ENCODE data around the gene LRFN5.
"Not testable (repeated sequence)": the region's sequence is repeated elsewhere in the genome, so short reads cannot be mapped to it uniquely, and the experiment has no call there.

LRFN5 gene

DNA sequence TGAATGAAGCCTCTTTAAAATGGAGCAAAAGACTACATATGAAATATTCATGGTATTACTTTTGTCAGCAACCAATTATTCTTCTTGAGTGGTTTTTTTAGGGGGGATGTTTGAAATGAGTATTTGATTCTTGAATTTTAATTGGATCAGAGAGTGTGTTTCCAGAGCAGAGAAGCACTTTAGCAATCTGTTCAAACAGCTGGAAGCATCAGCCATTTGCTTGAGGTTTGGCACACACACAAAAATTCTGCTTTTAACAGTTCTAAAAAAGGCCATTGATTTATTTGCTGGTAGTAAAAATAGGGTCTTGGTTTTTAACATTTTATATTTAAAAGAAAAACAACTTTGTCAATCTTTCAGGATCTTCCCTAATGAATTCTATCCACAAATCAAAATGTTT lies 292.7 kb downstream of the LRFN5 start:
- DNase-seq (ENCODE audit: low read depth), result no peak

DNA sequence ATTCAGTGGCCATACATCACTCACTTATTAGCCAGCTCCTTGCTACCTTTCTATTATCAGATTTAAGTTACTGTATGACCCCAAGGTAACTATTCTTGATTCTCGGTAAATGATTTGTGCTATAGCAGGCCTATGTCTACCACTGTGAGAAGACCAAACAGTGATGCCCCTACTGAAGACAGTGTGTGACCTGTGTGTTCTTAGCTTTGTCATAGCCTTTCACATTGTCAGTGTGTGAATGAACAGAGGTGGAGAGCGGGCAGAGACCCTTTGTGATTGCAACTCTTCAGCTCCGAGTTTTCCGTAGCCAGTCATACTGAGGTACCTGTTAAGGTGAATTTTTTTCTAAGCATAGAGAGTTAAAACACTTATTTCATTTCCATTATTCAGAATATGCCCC lies 294.0 kb downstream of the LRFN5 start:
- DNase-seq (ENCODE audit: low read depth), result no peak

DNA sequence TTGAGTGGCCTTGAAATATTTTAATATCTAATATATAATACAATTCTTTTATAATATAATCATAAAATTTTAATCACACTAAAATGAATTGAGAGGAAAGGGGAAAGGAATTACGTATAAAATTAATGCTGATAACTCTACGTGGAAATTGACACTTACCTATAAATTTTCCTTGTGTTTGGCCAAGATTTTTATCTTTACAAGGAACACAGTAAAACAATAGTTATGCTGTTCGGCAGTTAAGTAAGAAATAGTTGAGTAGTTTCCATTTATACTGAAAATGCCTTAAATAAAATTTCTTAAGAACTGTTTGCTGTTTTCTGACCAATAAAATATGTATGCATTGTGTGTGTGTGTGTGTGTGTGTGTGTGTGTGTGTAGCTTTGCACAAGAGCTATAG lies 294.4 kb downstream of the LRFN5 start:
- DNase-seq (ENCODE audit: low read depth), result no peak

DNA sequence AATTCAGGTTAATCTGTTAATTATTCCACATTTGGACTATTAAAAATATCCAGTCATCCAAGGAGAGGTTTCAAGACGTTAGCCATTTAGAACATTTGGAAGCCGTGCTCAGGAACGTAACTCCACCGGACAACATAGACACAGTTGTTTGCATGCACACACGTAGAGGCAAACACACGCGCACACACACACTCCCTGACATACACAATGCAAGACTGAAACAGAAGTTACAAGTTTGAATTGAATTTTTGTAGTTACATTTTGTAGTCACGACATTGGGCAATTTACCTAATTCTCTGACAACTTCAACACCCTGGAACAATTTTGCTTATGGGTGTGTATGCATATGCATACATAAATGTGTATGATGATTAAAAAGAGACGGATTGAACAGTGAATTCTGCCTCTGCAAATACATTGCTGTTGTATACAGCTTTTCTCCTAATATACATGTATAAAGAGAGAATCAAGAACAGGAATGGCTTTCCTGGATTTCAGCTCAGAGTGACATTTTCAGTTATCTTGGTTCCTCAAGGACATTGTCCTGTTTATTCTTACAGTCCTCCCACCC lies 298.8 kb downstream of the LRFN5 start:
- no peak for DNase-seq (ENCODE audit: low read depth)

DNA sequence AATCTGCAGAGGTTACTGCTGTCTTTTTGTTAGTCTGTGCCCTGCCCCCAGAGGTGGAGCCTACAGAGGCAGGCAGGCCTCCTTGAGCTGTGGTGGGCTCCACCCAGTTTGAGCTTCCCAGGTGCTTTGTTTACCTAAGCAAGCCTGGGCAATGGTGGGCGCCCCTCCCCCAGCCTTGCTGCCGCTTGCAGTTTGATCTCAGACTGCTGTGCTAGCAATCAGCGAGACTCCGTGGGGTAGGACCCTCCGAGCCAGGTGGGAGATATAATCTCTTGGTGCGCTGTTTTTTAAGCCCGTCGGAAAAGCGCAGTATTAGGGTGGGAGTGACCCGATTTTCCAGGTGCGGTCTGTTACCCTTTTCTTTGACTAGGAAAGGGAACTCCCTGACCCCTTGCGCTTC lies 304.5 kb downstream of the LRFN5 start:
- DNase-seq (ENCODE audit: low read depth), result not testable (repeated sequence)

DNA sequence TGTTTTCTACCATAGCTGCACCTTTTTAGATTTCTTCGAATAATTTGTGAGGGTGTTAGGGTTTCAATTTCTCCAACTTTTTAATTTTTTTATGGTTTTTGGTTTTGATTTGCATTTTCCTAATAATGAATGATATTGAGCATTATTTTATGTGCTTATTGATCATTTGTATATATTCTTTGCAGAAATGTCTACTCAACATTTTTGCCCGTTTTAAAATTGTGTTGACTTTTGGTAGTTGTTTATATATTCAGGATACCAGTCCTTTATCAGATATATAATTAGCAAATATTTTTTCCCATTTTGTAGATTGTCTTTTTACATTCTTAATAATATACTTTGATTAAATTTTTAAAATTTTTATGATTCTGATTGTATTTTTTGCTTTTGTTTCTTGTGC lies 306.7 kb downstream of the LRFN5 start:
- no peak for DNase-seq (ENCODE audit: low read depth)

DNA sequence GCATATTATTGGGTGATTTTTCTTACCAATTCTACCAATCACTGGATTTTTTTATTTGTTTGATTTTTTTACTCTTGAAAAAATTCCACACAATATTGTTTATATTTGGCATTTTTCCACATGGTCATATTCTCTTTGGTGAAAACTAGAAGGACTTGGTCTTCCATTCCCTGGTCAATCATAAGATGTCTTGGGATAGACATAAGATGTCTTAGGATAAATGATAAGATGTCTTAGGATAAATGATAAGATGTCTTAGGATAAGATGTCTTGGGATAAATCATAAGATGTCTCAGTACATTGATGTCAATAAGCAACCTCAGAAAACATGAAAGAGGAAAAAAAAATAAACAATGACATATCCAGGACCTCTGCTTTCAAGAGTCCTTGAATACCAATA lies 309.1 kb downstream of the LRFN5 start:
- DNase-seq (ENCODE audit: low read depth), result no peak

DNA sequence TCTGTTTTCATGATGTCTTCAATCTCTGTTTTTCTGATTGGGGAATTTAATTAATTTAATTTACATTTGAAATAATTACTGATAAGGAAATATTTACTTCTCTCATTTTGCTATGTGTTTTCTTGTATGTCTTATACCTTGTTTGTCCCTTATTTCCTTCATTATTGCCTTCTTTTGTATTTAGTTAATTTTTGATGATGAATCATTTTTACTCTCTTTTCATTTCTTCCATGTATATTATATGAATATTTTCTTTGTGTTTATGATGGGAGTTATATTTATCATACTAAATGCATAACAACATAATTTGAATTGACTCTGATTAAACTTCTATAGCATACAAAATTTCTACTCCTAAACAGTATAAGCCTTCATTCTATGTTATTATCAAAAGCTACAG lies 309.6 kb downstream of the LRFN5 start:
- DNase-seq (ENCODE audit: low read depth), result no peak

DNA sequence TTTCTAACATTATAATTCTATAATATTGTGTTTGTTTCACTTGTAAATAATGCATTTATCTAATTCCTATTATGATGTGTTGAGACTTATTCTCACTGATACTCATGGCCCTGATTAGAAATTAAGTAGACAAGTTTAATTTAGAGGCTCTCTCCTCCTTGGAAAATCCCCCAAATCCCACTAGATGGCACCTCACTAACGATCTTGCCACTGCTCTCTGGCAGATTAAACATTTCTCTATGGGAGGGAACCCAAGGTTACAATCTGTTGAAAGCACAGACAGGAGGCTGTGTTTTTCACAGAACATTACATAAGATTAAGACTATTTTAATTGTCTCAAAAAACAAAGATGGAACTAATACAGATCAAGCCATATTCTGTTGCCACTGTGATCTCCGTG lies 318.7 kb downstream of the LRFN5 start:
- DNase-seq (ENCODE audit: low read depth), result no peak

DNA sequence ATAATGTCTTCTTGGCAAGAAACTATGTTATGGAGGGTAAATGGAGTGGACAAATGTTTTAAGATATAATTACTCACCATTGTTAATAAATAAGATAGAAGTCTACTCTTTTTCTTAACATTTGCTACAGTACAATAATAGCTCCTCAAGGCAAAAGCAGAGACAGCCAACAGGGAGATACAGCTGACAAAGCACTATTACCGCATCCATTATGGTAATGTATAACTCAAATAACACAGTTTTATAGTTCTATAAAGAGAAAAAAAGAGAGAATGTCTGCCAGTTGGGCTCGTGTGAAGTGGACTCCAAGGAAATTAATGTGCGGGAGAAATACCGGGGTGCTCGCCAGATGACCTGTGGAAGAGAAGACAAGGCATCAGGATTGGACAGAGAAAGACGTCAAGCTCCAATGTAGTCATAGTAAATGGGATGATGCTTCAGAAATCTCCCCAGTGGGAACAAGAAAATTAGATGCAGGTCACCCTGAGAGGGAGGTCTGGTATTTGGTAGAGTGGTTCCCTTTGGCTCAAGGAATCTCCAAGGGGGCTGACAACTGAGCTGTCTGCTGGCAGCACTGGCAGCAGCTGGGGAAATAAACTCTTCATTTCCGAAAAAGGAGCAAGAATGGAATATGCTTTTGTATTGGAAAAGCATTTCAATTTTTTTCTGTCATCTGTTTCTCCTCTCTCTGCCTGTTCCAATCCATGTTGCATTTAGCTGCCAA lies 343.9 kb downstream of the LRFN5 start:
- DNase-seq (ENCODE audit: low read depth), result no peak
